Esophagus muscularis mucosa (tissue), 4 donors: ENCODE measurements around the gene SAT2. TPM values are rescaled to one million over a fixed set of nuclear protein-coding genes. Genes with fewer than 3 reads are reported as not detected.
"Not testable (repeated sequence)": the region's sequence is repeated elsewhere in the genome, so short reads cannot be mapped to it uniquely, and the experiment has no call there.

Source experiments
- DNase-seq: peaks from one replicate; pipeline ENCODE4 v3.0.0-alpha.2; 2017; ENCODE audit errors: extremely low spot score
- H3K27ac ChIP-seq, 4 donors: fragments of 200-600 bp; sonication (generic); replicated peaks in 1 of 4; 1 replicate in 3 of 4; 2 replicates in 1 of 4; pipeline ENCODE4 v1.5.1; 2016 to 2019; ENCODE audit warnings: mild to moderate bottlenecking in 1 of 4
- H3K27me3 ChIP-seq, 4 donors: fragments of 200-600 bp; sonication (generic); one replicate each; pipeline versions ENCODE4 v1.5.1 to v1.6.0; 2016 to 2019
- H3K36me3 ChIP-seq, 4 donors: fragments of 200-600 bp; sonication (generic); one replicate each; pipeline ENCODE4 v1.5.1; 2016 to 2019
- H3K4me1 ChIP-seq, 4 donors: fragments of 200-600 bp; sonication (generic); one replicate each; pipeline ENCODE4 v1.5.1; 2016 to 2019
- H3K4me3 ChIP-seq, 4 donors: fragments of 200-600 bp; sonication (generic); 1 replicate in 2 of 4; 2 replicates in 2 of 4; pipeline ENCODE4 v1.5.1; 2016 to 2019; ENCODE audit warnings: mild to moderate bottlenecking in 4 of 4, moderate library complexity in 1 of 4
- H3K9me3 ChIP-seq, 4 donors: fragments of 200-600 bp; sonication (generic); 1 replicate in 3 of 4; 2 replicates in 1 of 4; pipeline ENCODE4 v1.5.1; 2016 to 2019
- EP300 ChIP-seq: sonication (generic); formaldehyde crosslinking; IDR thresholded peaks from one replicate; pipeline ENCODE4 v1.6.1; 2017; ENCODE audit warnings: antibody characterized with exemption
- POLR2A ChIP-seq: fragments of 450-650 bp; IDR thresholded peaks from one replicate; pipeline ENCODE4 v1.6.1; 2017; ENCODE audit warnings: antibody characterized with exemption, moderate library complexity, mild to moderate bottlenecking, low read depth
- POLR2AphosphoS5 ChIP-seq, 2 donors: sonication (generic); formaldehyde crosslinking; IDR thresholded peaks; one replicate each; pipeline ENCODE4 v1.6.1; 2017; ENCODE audit warnings: antibody characterized with exemption in 2 of 2
- WGBS: methylation state at CpG from one replicate; pipeline ENCODE4 v1.1.5; 2018; 5-methylcytosine and 5-hydroxymethylcytosine counted together
- intact Hi-C: fragments of 100-400 bp; cut with DNase I; formaldehyde crosslinking; loops from one replicate; pipeline ENCODE4 v1.15.1; 2023
- total RNA-seq, 4 donors: library from RNA; depleted of rRNA; stranded (reverse); fragments of >200 nt; gene quantifications; one replicate each; pipeline versions ENCODE4 v1.1.0 to v1.2.1, GENCODE V29; 2016
- TF ChIP-seq, protein P1 (sequence below), 3 experiments: fragments of 200-600 bp in 2 of 3; fragments of 450-650 bp in 1 of 3; sonication (generic) in 2 of 3; IDR thresholded peaks; one replicate each; pipeline ENCODE4 v1.5.1; 2017 to 2019; ENCODE audit warnings: antibody characterized with exemption in 3 of 3, mild to moderate bottlenecking in 2 of 3, moderate library complexity in 1 of 3

SAT2 gene
- total RNA-seq, 4 donors from 2014 or later = 54.0 to 71.4 (median 64.2) TPM

DNA sequence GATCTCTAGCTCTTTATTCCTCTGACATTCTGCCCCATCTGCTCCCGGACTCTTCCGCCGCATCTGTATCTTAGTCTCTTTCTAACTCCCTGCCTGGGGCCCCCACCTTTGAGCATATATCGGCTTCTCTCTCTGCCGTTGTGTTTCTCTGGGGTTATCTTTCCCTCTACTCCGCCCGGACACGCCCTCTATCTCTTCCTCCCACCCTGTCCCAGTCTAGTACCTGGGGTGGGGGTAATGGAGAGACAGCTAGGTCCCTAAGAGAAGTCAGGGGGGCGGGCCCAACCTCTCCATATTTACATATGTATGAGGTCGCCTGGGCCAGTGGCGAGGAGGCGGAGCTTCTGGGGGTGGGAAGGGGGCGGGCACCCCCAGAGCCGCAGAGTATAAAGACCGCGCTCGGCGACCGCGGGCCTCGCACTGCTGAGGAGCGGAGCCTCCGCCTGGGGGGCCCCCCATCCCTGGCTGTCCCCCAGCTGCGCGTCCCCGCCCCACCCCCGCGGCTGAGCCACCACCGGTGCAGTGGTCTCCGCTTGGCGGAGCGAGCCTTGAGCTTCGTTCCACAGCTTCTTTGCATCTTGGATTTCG, 23.0 kb upstream of the SAT2 start, which contains the start of gene ATP1B2:
Gene ATP1B2, plus strand, starts transcription at position 418 of the 588 bp plus-strand sequence. CDS start 593 bp downstream, outside the sequence.
- WGBS = 4% methylated on average over 14 of the region's 34 CpGs

GRCh38 chr17:7647018-7647417, 19.4 kb upstream of the SAT2 start:
- 61% methylated on average over 4 of the region's 4 CpGs for WGBS
- intact Hi-C loops = no loop called here
- Histone ChIP-seq H3K9me3 (no peaks in the 10 kb centered on the region), H3K4me1 (peaks cover 19 to 24% (median 22%) of the 10 kb centered on the region in 4 donors), H3K4me3 (no peak overlapping the region), H3K27me3 (peaks cover 0 to 43% (median 24%) of the 10 kb centered on the region in 4 donors), H3K27ac (no peak overlapping the region), H3K36me3 (no peaks in the 10 kb centered on the region)
- no peak for DNase-seq
- no peak for TF ChIP-seq POLR2AphosphoS5 (IDR thresholded peaks at IDR 0.05)
- no peak for TF ChIP-seq POLR2A
- no peak for TF ChIP-seq EP300
- TF ChIP-seq, protein P1, sequence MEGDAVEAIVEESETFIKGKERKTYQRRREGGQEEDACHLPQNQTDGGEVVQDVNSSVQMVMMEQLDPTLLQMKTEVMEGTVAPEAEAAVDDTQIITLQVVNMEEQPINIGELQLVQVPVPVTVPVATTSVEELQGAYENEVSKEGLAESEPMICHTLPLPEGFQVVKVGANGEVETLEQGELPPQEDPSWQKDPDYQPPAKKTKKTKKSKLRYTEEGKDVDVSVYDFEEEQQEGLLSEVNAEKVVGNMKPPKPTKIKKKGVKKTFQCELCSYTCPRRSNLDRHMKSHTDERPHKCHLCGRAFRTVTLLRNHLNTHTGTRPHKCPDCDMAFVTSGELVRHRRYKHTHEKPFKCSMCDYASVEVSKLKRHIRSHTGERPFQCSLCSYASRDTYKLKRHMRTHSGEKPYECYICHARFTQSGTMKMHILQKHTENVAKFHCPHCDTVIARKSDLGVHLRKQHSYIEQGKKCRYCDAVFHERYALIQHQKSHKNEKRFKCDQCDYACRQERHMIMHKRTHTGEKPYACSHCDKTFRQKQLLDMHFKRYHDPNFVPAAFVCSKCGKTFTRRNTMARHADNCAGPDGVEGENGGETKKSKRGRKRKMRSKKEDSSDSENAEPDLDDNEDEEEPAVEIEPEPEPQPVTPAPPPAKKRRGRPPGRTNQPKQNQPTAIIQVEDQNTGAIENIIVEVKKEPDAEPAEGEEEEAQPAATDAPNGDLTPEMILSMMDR (IDR thresholded peaks at IDR 0.05) = no peak

More for the DNA sequence above, 23.0 kb upstream of the SAT2 start, which contains the start of gene ATP1B2:
- Histone ChIP-seq H3K4me1 (peaks cover 19 to 27% (median 25%) of the 10 kb centered on the region in 4 donors), H3K36me3 (no peaks in the 10 kb centered on the region), H3K4me3 (peak within 1 kb of the TSS; percentile 55 to 63 (median 58)), H3K27me3 (peaks cover 0 to 39% (median 24%) of the 10 kb centered on the region in 4 donors), H3K9me3 (no peaks in the 10 kb centered on the region), H3K27ac (peak within 1 kb of the TSS; percentile 52 to 72 (median 66))
- no peak for TF ChIP-seq EP300
- TF ChIP-seq, protein P1 (IDR thresholded peaks at IDR 0.05) = no peak
- DNase-seq = no peak
- intact Hi-C loops = no loop called here

GRCh38 chr17:7646457-7646856, 18.8 kb upstream of the SAT2 start:
- Histone ChIP-seq H3K36me3 (no peaks in the 10 kb centered on the region), H3K4me3 (no peak overlapping the region), H3K27ac (no peak overlapping the region), H3K4me1 (peaks cover 13 to 19% (median 16%) of the 10 kb centered on the region in 4 donors), H3K27me3 (peaks cover 0 to 37% (median 19%) of the 10 kb centered on the region in 4 donors), H3K9me3 (no peaks in the 10 kb centered on the region)
- 54% methylated on average over 8 of the region's 9 CpGs for WGBS
- no peak for DNase-seq
- TF ChIP-seq, protein P1 (IDR thresholded peaks at IDR 0.05) = no peak
- TF ChIP-seq POLR2AphosphoS5 (IDR thresholded peaks at IDR 0.05) = peak in 1 of 2 donors; percentile 10
- intact Hi-C loops = no loop called here

DNA sequence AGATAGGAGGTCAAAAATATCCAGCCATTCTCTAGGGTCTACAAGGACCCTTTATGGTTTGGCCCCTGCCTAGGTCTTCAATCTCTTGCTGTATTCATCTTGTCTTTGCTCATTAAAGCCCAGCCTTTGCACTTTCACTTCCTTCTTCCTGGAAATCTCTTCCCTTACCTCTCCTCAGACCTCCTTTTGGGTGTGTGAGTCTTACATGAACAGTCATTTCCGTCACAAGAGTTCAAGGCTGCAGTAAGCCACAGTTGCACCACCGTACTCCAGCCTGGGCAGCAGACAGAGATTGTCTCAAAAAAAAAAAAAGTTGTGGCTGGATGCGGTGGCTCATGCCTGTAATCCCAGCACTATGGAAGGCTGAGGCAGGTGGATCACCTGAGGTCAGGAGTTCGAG, 17.2 kb upstream of the SAT2 start:
- Histone ChIP-seq H3K4me3 (no peak overlapping the region), H3K27me3 (peaks cover 0 to 20% (median 4%) of the 10 kb centered on the region in 4 donors), H3K36me3 (no peaks in the 10 kb centered on the region), H3K9me3 (no peaks in the 10 kb centered on the region), H3K4me1 (peaks cover 0 to 2% (median 0%) of the 10 kb centered on the region in 4 donors), H3K27ac (no peak overlapping the region)
- intact Hi-C loops = no loop called here
- 85% methylated on average over 4 of the region's 4 CpGs for WGBS
- no peak for DNase-seq
- TF ChIP-seq, protein P1 (IDR thresholded peaks at IDR 0.05) = no peak
- TF ChIP-seq POLR2AphosphoS5 (IDR thresholded peaks at IDR 0.05) = no peak
- TF ChIP-seq POLR2A = no peak
- no peak for TF ChIP-seq EP300

GRCh38 chr17:7641635-7642034, 14.0 kb upstream of the SAT2 start:
- H3K9me3 ChIP-seq, H3K4me1 ChIP-seq, DNase-seq, H3K4me3 ChIP-seq, intact Hi-C loops, H3K27me3 ChIP-seq, H3K36me3 ChIP-seq, H3K27ac ChIP-seq: not testable (repeated sequence)
- WGBS = 62% methylated on average over 7 of the region's 7 CpGs
